Measurements from ENCODE around the gene IL36G. TPM values are rescaled to one million over a fixed set of nuclear protein-coding genes. Genes with fewer than 3 reads are reported as not detected.
A peak's percentile ranks its signal among the peaks of the same experiment; 100 is the strongest.
"Not testable (repeated sequence)": the region's sequence is repeated elsewhere in the genome, so short reads cannot be mapped to it uniquely, and the experiment has no call there.

The IL36G gene
- not detected for total RNA-seq

DNA sequence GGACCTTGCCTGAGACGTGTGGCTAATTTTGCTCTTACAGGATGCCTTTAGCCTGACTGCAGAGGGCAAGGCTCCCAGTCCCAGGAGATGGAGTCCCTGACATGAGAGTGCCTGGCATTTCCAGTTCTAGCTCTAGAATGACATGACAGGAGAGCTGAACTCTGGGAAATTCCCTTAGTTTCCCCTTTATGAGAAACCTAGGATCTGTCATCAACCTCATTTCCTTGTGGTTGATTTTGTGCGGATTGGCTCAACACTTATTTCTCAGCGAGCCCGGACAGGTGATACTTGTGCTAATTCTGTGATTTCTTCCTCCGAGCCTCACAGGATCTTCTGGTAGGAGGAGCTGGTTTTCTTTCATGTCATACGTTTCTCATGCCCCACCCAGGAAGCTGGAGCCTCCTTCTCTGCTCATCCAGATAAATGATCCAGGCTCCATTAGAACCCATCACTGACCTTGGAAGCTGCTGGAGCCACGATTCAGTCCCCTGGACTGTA is at the start of gene IL36G:
Gene IL36G, plus strand, starts transcription at position 448 of the 498 bp plus-strand sequence. CDS start 633 bp downstream, outside the sequence.
- DNase-seq (ENCODE audit: low spot score): no peak

DNA sequence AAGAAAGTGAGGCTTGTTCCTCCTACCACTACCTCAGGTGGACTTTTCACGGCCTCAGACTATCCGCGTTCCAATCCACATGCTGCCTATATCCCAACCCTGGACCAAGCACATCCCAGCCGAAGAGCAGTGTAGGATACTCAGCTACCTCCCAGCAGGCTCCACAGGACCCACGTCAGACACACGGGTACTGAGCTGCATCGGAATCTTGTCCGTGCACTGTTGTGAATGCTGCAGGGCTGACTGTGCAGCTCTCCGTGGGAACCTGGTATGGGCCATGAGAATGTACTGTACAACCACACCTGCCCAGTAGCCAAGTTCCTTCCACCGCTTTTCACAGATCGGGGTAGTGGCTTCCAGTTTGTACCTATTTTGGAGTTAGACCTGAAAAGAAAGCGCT is 44.5 kb upstream of the IL36G start:
- DNase-seq (ENCODE audit: low spot score): no peak

DNA sequence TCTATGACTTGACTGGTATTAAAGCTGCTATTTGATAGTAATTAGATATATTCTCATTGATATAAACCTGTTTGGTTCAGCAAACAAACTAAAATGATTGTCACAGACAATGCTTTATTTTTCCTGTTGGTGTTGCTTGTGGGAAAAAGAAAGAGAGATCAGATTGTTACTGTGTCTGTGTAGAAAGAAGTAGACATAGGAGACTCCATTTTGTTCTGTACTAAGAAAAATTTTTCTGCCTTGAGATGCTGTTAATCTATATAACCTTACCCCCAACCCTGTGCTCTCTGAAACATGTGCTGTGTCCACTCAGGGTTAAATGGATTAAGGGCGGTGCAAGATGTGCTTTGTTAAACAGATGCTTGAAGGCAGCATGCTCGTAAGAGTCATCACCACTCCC is 43.7 kb upstream of the IL36G start:
- not testable (repeated sequence) for DNase-seq (ENCODE audit: low spot score)

DNA sequence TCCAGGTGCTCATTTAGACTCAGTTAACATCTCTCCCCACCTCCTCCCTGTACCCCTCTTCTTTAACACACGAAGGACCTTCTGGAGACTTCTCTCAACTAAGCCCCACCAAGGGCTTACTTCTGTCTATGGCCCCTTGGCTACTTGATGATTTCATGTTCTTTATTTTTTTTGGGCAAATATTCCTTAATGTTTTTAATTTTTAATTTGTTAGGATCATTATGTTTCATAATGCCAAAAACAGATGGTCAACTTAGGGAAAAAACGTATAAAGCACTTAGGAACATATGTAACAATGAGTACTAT is 40.9 kb upstream of the IL36G start:
- DNase-seq (ENCODE audit: low spot score): no peak

DNA sequence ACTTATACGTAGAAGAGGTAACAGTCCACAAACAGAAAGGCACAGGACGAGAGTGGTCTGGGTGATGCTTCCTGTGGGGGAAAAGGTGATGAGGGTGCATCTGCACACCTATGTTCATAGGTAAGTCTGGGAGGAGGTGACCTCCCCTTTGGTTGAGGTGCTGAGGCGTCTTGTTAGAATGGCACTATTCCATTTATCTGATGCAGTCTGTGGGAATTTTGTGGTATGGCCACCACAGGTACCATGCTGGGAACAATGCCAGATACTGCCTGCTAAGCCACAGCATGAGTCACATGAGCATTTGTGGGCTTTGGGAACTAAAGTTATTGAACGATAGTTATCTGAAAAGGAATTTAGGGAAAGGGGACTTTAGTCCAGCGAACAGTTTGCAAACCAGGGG is 38.9 kb upstream of the IL36G start:
- peak; percentile 62 for DNase-seq (ENCODE audit: low spot score)

DNA sequence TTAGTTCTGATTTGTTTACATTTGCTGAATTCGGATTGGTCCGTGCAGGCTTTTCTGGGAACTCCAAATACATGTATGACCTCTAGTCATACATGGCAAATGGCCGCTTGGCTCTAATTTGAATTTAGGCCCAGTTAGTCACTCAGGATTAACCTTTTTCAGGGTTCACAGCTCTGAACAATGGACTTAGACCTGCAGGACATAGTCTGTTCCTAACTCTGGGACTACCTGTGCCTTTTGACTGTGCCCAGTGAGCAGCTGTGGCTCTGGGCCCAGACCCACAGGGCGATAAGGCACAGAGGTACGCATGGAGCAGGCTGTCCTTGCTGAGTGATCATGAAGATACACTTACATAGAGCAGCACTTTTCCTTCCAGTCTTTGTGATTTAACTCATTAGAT is 38.4 kb upstream of the IL36G start:
- DNase-seq (ENCODE audit: low spot score): peak; percentile 72

DNA sequence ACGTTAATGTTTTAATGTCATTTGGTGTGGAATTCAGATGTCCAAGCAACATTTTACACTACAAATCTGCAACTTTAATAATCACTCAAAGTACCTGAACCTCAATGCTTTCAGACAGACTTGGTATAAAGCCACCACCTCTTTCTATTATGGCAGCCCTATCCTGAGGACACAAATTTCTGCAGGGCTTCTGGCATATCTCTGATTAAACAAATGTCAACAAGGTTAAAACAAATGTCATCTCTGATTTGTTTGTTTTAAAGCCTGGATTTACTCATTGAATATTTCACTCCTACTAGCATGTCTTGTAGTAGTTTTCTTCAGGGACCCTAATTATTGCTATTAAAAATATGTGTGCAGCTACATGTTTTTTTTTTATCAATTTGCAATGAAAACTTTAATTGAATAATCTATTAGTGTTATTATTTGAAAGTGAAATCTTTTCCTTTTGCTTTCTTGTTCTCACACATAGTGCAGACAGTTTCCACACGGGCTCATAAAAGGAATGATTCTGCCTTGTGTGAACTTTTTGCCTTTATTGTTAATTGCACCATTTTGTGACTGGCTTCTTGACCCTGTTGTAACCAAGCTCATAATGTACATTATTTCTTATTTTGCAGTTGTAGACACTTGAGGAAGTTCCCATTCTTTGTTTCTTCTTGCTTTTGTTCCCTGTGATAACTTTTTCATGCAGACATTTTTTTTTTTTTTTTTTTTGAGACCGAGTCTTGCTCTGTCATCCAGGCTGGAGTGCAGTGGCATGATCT is 36.8 kb upstream of the IL36G start:
- DNase-seq (ENCODE audit: low spot score): no peak

DNA sequence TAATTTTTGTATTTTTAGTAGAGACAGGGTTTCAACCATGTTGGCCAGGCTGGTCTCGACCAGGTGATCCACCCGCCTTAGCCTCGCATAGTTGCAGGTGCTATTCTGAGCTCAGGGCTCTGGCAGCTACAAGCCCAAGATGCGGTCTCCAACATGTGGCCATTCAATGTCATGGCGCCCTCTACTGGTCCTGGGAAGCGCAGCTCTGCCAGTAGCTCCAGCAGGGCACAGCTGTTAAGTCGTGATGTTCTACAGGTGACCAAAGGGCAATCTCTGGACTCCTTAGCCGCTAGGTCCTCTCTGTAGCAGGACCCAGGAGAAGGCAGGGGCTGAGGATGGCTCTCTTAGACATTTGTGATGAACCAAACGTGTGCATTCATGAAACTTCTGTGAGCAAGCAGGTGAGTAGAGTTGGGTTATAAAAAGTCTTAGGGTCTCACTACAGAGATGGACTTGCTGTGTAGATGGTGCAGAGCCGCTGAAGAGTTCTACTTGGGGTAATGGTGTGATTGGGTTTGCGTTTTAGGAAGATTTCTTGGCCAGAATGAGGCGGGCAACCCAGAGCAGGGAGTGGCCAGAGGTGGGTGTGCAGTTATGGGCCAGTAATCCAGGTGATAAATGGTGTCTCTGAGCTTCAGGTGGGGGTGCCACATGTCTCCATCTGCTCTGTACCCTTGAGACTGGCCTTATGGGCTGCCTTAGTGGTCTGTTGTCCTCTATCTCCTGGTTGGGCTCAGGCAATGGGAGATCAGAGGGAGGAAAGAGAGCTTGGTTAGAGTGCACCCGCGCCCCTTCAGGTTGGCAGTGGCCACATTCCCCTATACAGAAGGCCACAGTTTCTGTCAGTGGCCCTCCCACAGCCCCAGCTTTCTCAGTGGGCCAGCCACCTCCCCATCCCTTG is 35.8 kb upstream of the IL36G start:
- peak; percentile 81 for DNase-seq (ENCODE audit: low spot score)

DNA sequence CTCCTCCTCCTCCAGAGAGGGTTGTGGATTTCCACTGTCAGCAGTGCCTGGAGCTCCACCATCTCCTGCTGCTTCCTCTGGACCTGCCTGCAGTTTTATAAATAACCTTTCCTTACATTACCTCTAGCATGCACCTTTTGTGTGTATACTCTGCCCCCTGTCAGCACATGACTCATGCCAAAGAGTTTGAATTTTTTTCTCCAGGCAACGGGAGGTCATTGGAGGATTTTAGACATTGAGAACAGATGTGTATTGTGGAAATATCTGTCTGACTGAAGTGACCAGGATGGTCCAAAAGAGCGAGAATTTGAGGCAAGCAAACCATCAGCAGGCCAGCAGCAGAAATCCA is 35.2 kb upstream of the IL36G start:
- no peak for DNase-seq (ENCODE audit: low spot score)

DNA sequence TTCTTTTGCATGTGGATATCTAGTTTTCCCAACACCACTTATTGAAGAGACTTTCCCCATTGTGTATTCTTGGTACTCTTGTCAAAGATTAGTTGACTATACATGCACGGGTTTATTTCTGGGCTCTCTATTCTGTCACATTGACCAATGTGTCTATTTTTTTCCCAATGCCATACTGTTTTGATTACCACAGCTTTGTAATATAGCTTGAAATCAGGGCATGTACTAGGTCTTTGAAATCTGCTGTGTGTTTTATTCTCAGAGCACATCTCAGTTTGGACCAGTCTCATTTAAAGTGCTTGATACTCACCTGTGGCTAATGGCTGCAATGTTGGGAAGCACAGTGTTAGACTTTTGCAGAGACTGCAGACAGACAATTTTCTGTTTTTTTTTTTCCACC is 32.8 kb upstream of the IL36G start:
- DNase-seq (ENCODE audit: low spot score): no peak

DNA sequence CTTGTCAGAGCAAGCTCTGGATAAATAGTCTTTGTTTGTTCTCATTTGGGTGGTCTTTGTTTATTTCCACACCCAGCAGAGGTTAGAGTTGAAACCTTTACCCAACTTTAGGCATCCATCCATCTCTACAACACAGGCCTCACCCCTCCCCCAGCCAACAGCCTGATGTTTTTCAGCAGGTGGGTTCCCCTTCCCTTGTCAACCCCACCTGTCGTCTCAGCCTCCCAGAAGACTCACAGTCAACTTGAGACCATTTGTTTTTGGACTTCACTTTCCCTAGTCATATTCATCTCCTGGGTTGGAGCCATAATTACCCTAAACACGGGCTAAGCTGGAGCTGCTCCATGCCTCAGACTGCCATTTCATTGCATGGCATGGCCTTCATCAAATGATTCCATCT is 31.7 kb upstream of the IL36G start:
- DNase-seq (ENCODE audit: low spot score): no peak

DNA sequence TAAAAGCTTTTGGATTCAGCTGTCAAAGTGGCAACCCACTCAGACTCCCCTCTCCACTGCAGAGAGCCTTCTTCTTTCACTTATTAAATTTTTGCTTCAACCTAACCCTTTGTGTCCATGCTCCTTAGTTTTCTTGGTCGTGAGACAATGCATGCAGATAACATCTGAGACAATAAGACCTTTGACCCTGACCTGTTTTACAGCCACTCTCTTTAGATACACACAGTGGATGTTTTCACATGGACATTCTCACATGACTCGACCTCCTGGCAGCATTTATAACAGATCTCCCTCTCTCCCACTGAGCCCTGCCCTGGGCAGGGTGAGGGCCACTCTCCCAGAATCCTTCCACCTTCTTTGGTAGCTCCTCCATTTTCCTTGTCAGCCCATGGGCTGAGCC is 30.4 kb upstream of the IL36G start:
- no peak for DNase-seq (ENCODE audit: low spot score)

DNA sequence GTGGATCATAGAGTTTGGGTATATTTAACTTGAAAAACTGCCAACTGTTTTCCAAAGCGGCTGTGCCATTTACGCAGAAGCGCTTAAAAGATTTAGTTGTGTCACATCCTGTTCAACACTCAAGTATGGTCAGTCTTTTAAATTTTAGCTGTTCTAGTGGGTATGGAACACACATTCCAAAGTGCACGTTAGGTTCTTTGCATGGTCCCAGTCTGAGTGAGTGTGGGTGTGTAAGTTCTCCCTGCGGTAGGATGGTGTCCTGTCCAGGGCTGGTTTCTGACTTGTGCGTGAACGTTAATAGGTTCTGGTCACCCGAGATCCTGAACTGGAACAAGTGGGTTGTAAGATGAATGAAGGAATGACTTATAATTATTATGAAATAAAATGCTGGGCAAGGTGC is 28.4 kb upstream of the IL36G start:
- no peak for DNase-seq (ENCODE audit: low spot score)

DNA sequence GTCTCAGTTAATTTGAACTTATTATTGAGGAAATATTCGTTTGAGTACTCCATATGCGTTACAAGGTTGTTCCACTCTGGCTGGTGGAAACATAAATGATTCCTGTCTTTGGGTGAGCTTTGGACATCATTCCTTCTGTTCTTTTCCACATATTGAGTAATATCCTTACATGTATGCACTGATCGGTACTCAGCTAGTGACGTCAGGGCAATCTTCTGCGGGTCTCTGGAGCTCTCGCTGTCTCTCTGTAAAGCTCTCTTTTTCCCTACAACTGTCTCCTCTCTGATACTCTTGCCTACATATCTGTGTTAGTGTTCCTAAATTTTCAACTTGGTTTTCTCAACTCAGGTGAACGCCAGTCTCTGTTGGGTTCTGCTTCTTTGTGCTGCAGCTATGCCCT is 23.4 kb upstream of the IL36G start:
- no peak for DNase-seq (ENCODE audit: low spot score)

DNA sequence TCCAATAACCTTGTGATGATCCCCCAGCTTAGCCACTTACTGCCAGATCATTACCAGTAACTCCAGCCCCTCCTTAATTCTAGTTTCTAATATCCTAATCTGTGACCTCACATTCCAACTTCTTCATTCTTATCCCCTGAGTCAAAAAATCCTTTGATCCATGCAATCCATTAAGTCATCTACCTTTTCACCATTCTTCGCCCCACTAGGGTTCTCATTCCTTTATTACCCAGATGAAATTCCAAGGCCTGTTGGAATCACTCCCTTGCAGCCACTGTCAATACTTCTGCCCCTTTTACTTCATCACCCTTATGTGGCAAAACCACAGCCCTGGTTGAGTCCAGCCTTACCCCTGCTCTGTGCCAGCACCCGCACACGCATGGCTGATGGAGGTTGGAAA is 20.3 kb upstream of the IL36G start:
- DNase-seq (ENCODE audit: low spot score): no peak

DNA sequence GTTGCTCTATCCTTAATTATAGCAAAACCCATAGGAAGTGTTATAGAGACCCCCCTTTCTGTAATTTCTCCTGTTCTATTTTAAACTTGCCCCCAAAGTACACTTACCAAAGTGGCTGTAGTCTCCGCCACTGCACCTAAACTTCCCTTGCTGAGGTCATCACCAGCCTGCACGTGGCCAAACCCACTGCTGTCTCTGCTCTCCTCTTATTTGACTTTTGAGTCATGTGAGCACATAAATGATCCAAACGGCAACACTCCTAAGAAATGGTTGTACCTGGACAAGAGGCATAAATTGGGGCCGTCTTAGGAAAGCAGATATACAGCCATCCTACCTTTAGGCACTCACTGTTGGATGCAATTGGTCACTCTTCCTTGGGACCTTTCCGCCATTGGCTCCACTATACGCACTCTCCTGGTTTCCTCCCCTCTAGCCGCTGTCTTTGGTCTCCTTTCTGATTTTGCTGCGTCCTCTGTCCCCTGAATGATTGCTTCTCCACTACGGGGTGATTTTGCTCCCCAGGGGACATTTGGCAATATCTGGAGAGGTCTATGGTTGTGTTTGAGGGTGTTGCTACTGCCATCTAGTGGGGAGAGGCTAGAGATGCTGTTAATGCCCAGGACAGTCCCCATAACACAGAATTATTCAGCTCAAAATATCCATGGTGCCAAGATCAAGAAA is 19.2 kb upstream of the IL36G start:
- no peak for DNase-seq (ENCODE audit: low spot score)

DNA sequence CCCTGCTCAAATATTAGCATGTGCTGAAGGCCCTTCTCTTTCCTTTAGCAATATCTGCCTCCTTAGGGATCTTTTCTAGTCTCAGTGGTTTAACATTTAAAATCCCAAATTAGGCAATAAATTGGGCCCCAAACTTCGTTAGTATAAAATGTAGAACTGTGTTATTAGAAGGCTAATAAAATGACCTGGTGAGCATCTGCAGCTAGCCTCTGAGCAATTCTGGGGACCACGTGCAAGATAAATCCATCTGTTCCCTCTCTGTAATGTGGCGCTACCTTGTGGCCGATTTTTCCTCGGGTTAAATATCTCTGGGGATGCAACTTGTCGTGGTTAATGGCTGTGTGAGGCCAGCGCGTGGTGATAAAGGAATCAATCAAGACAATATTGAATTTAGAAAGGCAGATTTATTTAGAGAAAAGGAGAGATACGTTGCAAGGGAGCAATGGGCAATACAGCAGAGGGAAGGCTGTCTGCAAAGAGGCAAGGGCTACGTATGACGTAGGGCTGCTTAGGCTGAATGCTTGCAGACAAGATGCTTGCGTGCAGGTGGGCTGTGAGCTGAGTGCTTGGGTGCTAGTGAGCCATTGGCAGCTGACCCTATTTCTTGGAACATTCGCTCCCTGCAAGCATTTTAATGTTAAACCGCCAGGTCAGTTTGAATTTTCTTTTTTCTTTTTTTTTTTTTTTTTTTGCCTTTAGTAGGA is 18.5 kb upstream of the IL36G start:
- DNase-seq (ENCODE audit: low spot score): no peak

DNA sequence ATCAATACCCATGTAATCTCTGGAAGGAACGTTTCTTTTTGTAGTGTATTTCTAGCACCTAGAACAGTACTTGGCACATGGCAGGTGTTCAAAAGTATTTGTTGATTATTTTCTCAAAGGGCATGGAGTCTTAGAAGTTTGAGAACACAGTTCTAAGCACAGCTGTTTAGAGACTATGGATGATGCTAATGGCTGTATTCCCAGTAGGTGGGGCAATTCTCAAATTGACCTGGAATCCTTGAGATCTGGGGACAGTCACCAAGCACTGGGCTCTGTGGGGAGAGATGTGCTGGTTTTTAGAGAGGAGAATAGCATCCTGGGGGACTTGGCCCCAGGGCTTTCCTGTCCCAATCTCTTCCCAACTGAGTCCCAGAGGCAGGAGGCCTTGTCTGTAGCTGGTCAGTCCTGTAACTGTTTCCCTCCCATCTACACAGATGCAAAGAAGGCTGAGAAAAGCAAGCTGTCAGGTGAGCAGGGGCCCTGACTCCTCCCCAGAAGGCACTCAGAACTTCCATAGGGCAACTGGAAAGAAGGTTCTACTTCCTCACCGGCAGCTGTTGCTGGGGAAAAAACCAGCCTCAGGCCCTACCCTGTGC is 17.5 kb upstream of the IL36G start:
- no peak for DNase-seq (ENCODE audit: low spot score)

DNA sequence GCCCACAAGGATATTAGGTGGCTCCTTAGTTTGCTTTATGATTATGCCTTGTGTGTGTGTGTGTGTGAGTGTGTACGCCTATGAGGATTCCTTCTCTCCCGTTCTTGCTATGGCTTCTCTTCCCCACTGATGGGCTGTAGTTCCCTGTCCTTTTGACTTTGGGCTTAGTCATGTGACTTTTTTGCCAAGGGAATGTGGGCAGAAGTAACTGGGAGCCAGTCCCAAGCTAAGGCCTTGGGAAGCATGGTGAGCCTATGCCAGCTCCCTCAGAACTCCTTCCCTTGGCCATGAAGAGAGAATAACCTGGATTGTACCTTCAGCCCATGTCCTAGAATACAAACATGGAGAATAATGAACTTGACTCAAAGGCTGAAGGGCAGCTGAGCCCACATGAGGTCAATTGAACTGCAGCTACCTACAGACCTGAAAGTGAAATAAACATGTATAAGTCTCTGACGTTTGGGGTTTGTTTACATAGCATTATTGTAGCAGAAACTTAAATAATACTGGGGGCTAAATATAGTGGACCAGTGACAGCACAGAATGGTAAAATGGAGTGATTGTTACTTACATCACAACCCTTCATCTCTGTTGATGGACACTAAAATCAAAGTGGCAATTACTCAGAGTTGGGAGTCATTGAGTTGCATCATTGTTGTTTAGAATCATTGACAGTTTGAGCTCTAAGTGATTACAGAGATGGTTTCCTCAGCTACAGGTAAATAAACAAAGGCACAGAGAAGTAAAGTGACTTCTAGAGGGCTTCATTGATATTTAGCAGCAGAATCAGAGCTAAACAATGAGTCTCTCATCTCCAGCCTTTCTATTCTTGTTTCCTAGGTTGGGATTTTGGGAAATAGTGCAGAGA is 15.3 kb upstream of the IL36G start:
- DNase-seq (ENCODE audit: low spot score): no peak

DNA sequence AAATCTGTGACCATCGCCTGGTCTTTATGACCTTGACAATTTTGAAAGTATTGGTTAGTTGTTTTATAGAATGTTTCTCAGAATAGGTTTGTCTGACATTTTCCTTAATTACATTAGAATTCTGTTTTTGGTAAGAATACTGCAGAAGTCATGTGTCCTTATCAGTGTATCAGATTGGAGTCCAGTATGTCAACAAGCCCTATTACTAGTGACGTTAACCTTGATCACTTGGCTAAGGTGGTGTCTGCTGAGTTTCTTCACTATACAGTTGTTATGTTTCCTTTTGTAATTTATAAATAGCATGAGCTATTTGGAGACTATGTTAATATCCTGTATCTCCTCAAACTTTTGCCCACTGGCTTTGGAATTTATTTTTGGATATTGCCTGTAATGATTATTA is 10.8 kb upstream of the IL36G start:
- no peak for DNase-seq (ENCODE audit: low spot score)
